Gastrocnemius medialis (tissue), 4 donors: ENCODE results near the gene CHAF1B.

Source experiments
- POLR2A ChIP-seq, 2 donors: fragments of 450-650 bp; IDR thresholded peaks; one replicate each; pipeline ENCODE4 v1.6.1; 2017; ENCODE audit warnings: antibody characterized with exemption in 2 of 2, mild to moderate bottlenecking in 2 of 2, moderate library complexity in 2 of 2
- TF ChIP-seq, protein P1 (sequence below), 5 experiments: fragments of 450-650 bp in 3 of 5; fragments of 200-600 bp in 2 of 5; sonication (generic) in 2 of 5; IDR thresholded peaks in 4 of 5; conservative IDR thresholded peaks in 1 of 5; 1 replicate in 4 of 5; 2 replicates in 1 of 5; pipeline ENCODE4 v1.5.1; 2016 to 2019; ENCODE audit warnings: antibody characterized with exemption in 5 of 5, mild to moderate bottlenecking in 3 of 5, moderate library complexity in 3 of 5

DNA sequence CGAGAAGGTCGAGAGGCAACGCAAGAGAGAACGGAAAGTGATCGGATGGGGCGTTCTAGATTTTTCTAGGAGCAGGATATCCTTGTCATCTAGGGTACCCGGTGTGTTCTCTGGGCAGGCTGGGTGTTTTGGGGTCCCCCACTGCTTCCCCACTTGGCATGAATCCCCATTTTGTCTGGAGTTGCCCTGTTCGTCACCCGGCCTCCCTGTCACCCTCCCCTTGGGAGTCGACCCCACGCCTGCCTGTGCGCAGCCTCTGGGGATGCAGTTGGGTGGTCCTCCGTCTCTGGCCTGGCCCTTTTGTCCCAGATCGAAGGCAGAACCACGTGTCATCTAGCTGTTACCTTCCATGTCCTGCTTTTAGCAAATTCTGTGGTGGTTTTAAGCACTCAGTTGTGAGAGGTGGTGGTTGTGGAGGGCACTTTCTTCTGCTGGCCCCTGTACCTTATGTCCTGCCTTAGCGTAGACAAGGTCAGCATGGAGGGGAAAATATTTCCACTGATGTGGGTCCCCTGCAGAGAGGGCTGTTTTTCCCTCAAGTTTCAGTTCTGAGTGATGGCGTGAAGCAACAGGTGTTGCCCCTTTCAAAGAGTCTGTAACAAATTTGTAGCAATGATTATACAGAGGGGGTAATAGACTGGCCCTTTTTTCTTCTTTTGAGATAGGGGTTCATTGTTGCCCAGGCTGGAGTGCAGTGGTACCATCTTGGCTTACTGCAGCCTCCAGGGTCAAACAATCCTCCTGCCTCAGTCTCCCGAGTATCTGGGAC lies 35.6 kb downstream of the CHAF1B start:
- TF ChIP-seq, protein P1, sequence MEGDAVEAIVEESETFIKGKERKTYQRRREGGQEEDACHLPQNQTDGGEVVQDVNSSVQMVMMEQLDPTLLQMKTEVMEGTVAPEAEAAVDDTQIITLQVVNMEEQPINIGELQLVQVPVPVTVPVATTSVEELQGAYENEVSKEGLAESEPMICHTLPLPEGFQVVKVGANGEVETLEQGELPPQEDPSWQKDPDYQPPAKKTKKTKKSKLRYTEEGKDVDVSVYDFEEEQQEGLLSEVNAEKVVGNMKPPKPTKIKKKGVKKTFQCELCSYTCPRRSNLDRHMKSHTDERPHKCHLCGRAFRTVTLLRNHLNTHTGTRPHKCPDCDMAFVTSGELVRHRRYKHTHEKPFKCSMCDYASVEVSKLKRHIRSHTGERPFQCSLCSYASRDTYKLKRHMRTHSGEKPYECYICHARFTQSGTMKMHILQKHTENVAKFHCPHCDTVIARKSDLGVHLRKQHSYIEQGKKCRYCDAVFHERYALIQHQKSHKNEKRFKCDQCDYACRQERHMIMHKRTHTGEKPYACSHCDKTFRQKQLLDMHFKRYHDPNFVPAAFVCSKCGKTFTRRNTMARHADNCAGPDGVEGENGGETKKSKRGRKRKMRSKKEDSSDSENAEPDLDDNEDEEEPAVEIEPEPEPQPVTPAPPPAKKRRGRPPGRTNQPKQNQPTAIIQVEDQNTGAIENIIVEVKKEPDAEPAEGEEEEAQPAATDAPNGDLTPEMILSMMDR (IDR thresholded peaks at IDR 0.05 in 4 of 5, conservative IDR thresholded peaks at IDR 0.05 in 1 of 5): no peak
- TF ChIP-seq POLR2A (IDR thresholded peaks at IDR 0.05): no peak
